MM.1S (cell line): ENCODE results near the gene IQCK.

ENCODE experiments used
- CTCF ChIP-seq: fragments of 300-600 bp; sonication (generic); IDR thresholded peaks from 2 replicates; pipeline ENCODE4 v1.5.1; 2016; ENCODE audit warnings: antibody characterized with exemption, low read length, mixed read lengths
- EZH2 ChIP-seq: fragments of 300-600 bp; sonication (generic); optimal IDR thresholded peaks from 2 replicates; pipeline ENCODE3; 2017; ENCODE audit warnings: low read depth, mild to moderate bottlenecking, antibody characterized with exemption, low read length, mixed read lengths
- EZH2phosphoT487 ChIP-seq: fragments of 300-600 bp; sonication (generic); IDR thresholded peaks from 2 replicates; pipeline ENCODE4 v1.6.1; 2018; ENCODE audit warnings: antibody characterized with exemption, low read length

- TF ChIP-seq CTCF (no peak), EZH2phosphoT487 (no peak), EZH2 (no peak)
These were observed 9.5 kb upstream of the IQCK start for GRCh38 chr16:19708296-19709205.
